ENCODE data around the gene MYH7. TPM values are rescaled to one million over a fixed set of nuclear protein-coding genes. Genes with fewer than 3 reads are reported as not detected.

MYH7 gene
- total and polyA plus RNA-seq, 2 of the 4 experiments (the other 2 are of a cell fraction): not detected

DNA sequence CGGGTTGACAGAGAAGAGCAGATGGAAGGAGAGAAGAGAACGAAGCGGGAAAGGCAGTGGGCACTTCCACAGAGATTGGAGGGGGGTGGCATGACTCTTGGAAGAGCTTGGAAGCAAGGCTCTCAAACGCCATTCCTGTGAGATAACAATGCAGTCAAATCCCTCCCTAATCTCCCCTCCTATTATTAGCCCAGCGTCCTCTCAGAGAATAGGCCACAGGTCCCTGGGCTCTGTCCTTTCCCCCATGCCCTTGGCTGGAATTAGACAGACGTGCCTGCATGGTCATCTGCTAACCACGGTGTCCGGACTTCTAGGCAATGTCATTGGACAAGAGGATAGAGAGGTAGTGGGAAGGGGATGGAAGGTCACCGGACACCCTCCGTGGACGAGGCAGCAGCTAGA lies 8.0 kb upstream of the MYH7 start:
- no peak overlapping the region for H2BK5ac ChIP-seq (ENCODE audit: low read depth, low read length, poor library complexity, severe bottlenecking)
- in situ Hi-C loops (cut with MboI; ENCODE audit: low sequenced_read_pairs): no loop called here
- no peak overlapping the region for H3K14ac ChIP-seq (replicated peaks; ENCODE audit: low read depth, low read length)
- no peak overlapping the region for H2BK15ac ChIP-seq (ENCODE audit: low read depth, low read length)
- TF ChIP-seq POLR2A (IDR thresholded peaks at IDR 0.05; ENCODE audit: low read depth, low read length) (no peak), RCOR1 (IDR thresholded peaks at IDR 0.05; ENCODE audit: insufficient replicate concordance, low read length) (no peak), FOS (IDR thresholded peaks at IDR 0.05; ENCODE audit: low read depth, low read length) (no peak), CHD1 (IDR thresholded peaks at IDR 0.05; ENCODE audit: low read depth, low read length) (no peak), BHLHE40 (IDR thresholded peaks at IDR 0.05; ENCODE audit: low read depth, low read length) (no peak), MAZ (IDR thresholded peaks at IDR 0.05; ENCODE audit: borderline replicate concordance, low read depth, low read length) (no peak)
- TF ChIP-seq, protein P1, sequence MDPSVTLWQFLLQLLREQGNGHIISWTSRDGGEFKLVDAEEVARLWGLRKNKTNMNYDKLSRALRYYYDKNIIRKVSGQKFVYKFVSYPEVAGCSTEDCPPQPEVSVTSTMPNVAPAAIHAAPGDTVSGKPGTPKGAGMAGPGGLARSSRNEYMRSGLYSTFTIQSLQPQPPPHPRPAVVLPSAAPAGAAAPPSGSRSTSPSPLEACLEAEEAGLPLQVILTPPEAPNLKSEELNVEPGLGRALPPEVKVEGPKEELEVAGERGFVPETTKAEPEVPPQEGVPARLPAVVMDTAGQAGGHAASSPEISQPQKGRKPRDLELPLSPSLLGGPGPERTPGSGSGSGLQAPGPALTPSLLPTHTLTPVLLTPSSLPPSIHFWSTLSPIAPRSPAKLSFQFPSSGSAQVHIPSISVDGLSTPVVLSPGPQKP (IDR thresholded peaks at IDR 0.05; ENCODE audit: borderline replicate concordance, low read depth, low read length): no peak
- TF ChIP-seq, protein P2, sequence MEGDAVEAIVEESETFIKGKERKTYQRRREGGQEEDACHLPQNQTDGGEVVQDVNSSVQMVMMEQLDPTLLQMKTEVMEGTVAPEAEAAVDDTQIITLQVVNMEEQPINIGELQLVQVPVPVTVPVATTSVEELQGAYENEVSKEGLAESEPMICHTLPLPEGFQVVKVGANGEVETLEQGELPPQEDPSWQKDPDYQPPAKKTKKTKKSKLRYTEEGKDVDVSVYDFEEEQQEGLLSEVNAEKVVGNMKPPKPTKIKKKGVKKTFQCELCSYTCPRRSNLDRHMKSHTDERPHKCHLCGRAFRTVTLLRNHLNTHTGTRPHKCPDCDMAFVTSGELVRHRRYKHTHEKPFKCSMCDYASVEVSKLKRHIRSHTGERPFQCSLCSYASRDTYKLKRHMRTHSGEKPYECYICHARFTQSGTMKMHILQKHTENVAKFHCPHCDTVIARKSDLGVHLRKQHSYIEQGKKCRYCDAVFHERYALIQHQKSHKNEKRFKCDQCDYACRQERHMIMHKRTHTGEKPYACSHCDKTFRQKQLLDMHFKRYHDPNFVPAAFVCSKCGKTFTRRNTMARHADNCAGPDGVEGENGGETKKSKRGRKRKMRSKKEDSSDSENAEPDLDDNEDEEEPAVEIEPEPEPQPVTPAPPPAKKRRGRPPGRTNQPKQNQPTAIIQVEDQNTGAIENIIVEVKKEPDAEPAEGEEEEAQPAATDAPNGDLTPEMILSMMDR (conservative IDR thresholded peaks at IDR 0.05; ENCODE audit: low read depth, low read length): no peak
- no peak overlapping the region for H3K9ac ChIP-seq (ENCODE audit: low read depth, low read length)
- no peak overlapping the region for H4K8ac ChIP-seq (ENCODE audit: low read depth in 2 of 2, low read length in 2 of 2)
- H2BK120ac ChIP-seq (ENCODE audit: low read depth, low read length): no peak overlapping the region
- H2AK9ac ChIP-seq (replicated peaks; ENCODE audit: low read depth, low read length, poor library complexity): no peak overlapping the region
- intact Hi-C loops (cut with micrococcal nuclease): no loop called here
- H3K79me1 ChIP-seq (ENCODE audit: low read depth in 1 of 2, low read length in 2 of 2): no peaks in the 10 kb centered on the region
- H2AFZ ChIP-seq (replicated peaks; ENCODE audit: low read length, poor library complexity): no peak overlapping the region
- no peak for DNase-seq
- peaks cover 20% of the 10 kb centered on the region for H3K27me3 ChIP-seq (ENCODE audit: control insufficient read depth, insufficient read depth, low read length)
- no peaks in the 10 kb centered on the region; the same call in 1 of the 2 replicates for H3K9me1 ChIP-seq (ENCODE audit: insufficient read depth, low read length)
- H3K4me1 ChIP-seq (ENCODE audit: control insufficient read depth, insufficient read depth, low read length): no peaks in the 10 kb centered on the region
- no peak overlapping the region for H4K91ac ChIP-seq (ENCODE audit: insufficient read depth, low read depth, low read length)
- no peak overlapping the region for H3K4me2 ChIP-seq (ENCODE audit: low read depth, low read length)
- no peak overlapping the region for H2BK20ac ChIP-seq (ENCODE audit: low read depth, low read length)
- dilution Hi-C loops (cut with HindIII; ENCODE audit: low sequenced_read_pairs, unreplicated experiment): no loop called here
- no peak overlapping the region for H4K5ac ChIP-seq (ENCODE audit: low read depth, low read length)
- no peak overlapping the region for H3K4me3 ChIP-seq (ENCODE audit: insufficient read depth, low read depth, low read length)
- CTCF ChIA-PET: no interaction called here
- H3K9me3 ChIP-seq (ENCODE audit: control insufficient read depth, insufficient read depth, low read length): no peaks in the 10 kb centered on the region
- no peak overlapping the region for H2AK5ac ChIP-seq (ENCODE audit: low read depth, low read length)
- ATAC-seq (ENCODE audit: low read depth): no peak
- BruUV-seq (replicated peaks): no TSS peak
- H3K18ac ChIP-seq (ENCODE audit: low read depth, low read length): no peak overlapping the region
- H3K36me3 ChIP-seq (ENCODE audit: control insufficient read depth, insufficient read depth, low read length): no peaks in the 10 kb centered on the region
- POLR2A ChIA-PET (ENCODE audit: unreplicated experiment): no interaction called here
- WGBS, 2 experiments (ENCODE audit: extremely low coverage in 2 of 2, insufficient read length in 1 of 2): 51% methylated on average over 5 of the region's 11 CpGs; no CpG with 5 or more reads in 1 of the 2 experiments
- H4K20me1 ChIP-seq (ENCODE audit: insufficient read depth, low read length): no peaks in the 10 kb centered on the region
- no peak overlapping the region for H3K56ac ChIP-seq (ENCODE audit: extremely low read depth, insufficient read depth, low read length)
- no peak overlapping the region for H3K23ac ChIP-seq (ENCODE audit: low read depth, low read length)
- no peak overlapping the region for H3K27ac ChIP-seq (ENCODE audit: insufficient read depth, low read length)
- H3K4ac ChIP-seq (ENCODE audit: low read depth, low read length): no peak overlapping the region
